GM19035 (cell line): ENCODE results near the gene CCDC183.
"Not testable (repeated sequence)": the region's sequence is repeated elsewhere in the genome, so short reads cannot be mapped to it uniquely, and the experiment has no call there.

Source experiments
- ATAC-seq: cut with Tn5 transposase; IDR thresholded peaks from one replicate; pipeline ENCODE4 v1.9.1; 2021; ENCODE audit not compliant: unreplicated experiment

The CCDC183 gene

GRCh38 chr9:136837146-136837855 is 41.2 kb downstream of the CCDC183 start:
- ATAC-seq: no peak

- not testable (repeated sequence) for ATAC-seq
These were observed 41.7 kb downstream of the CCDC183 start for GRCh38 chr9:136837856-136838277.

- ATAC-seq: no peak
These were observed 42.4 kb downstream of the CCDC183 start for GRCh38 chr9:136838314-136839228.

GRCh38 chr9:136839229-136840139 is 43.3 kb downstream of the CCDC183 start:
- no peak for ATAC-seq

- no peak for ATAC-seq
These were observed 44.2 kb downstream of the CCDC183 start for GRCh38 chr9:136840140-136840876.

GRCh38 chr9:136840877-136841645 is 44.9 kb downstream of the CCDC183 start:
- no peak for ATAC-seq

GRCh38 chr9:136841646-136842379 is 45.7 kb downstream of the CCDC183 start:
- ATAC-seq: not testable (repeated sequence)

- ATAC-seq: peak; percentile 76
These were observed 46.3 kb downstream of the CCDC183 start, which contains the start of gene AJM1 for GRCh38 chr9:136842380-136842948. AJM1 (plus strand) TSS chr9:136842478; CDS start chr9:136844415, 1,937 bp downstream.

GRCh38 chr9:136843159-136843800 is 47.1 kb downstream of the CCDC183 start:
- not testable (repeated sequence) for ATAC-seq

GRCh38 chr9:136843801-136844740 is 47.9 kb downstream of the CCDC183 start:
- not testable (repeated sequence) for ATAC-seq

- ATAC-seq: no peak
These were observed 48.8 kb downstream of the CCDC183 start for GRCh38 chr9:136844761-136845464.

GRCh38 chr9:136845465-136846260 is 49.5 kb downstream of the CCDC183 start:
- no peak for ATAC-seq

- no peak for ATAC-seq
These were observed 50.4 kb downstream of the CCDC183 start for GRCh38 chr9:136846376-136847087.

- no peak for ATAC-seq
These were observed 51.1 kb downstream of the CCDC183 start for GRCh38 chr9:136847088-136847825.
